SK-N-SH (cell line): ENCODE measurements around the gene CHML. TPM values are rescaled to one million over a fixed set of nuclear protein-coding genes. Genes with fewer than 3 reads are reported as not detected.

Experiments used
- CTCF ChIA-PET: fragments of 300-600, 350-600 bp; formaldehyde crosslinking; extraction: SDS; loops from one replicate; lab custom pipeline; 2021; lab: Yijun Ruan, JAX
- POLR2A ChIA-PET: fragments of 350-600 bp; sonication (Branson Sonifier 250); formaldehyde crosslinking; extraction: SDS; loops from one replicate; lab custom pipeline; 2020; ENCODE audit warnings: antibody characterized with exemption, inconsistent platforms; lab: Yijun Ruan, JAX
- DNase-seq: peaks from one replicate; pipeline ENCODE4 v3.0.0; 2012
- H2AFZ ChIP-seq: fragments of 200-600 bp; sonication (generic); 2 replicates; pipeline ENCODE4 v1.8.1; 2016; ENCODE audit warnings: antibody characterized with exemption, mild to moderate bottlenecking, low read depth
- H3F3A ChIP-seq: fragments of 200-600 bp; sonication (generic); replicated peaks from 2 replicates; pipeline ENCODE3; 2016; ENCODE audit warnings: antibody characterized with exemption, mild to moderate bottlenecking; ENCODE audit not compliant: insufficient read depth
- H3K27ac ChIP-seq, 2 experiments: fragments of 200-500 bp in 1 of 2; fragments of 200-600 bp in 1 of 2; sonication (Bioruptor generic) in 1 of 2; sonication (generic), shearing (Covaris generic) in 1 of 2; 2 replicates each; pipeline versions ENCODE4 v1.5.1 to v1.6.1; 2014 to 2016; ENCODE audit warnings: low read depth in 2 of 2, inconsistent platforms in 1 of 2, low read length in 1 of 2, mild to moderate bottlenecking in 1 of 2, mixed read lengths in 1 of 2
- H3K27me3 ChIP-seq: fragments of 200-600 bp; sonication (generic), shearing (Covaris generic); 2 replicates; pipeline ENCODE4 v1.6.1; 2016; ENCODE audit warnings: mixed run types; ENCODE audit not compliant: insufficient read depth
- H3K36me3 ChIP-seq, 2 experiments: fragments of 200-500 bp in 1 of 2; fragments of 200-600 bp in 1 of 2; sonication (Bioruptor generic) in 1 of 2; sonication (generic) in 1 of 2; replicated peaks in 1 of 2; 2 replicates each; pipeline versions ENCODE3 to v1.5.1; 2014 to 2016; ENCODE audit warnings: low read length in 1 of 2, mild to moderate bottlenecking in 1 of 2; ENCODE audit not compliant: insufficient read depth in 2 of 2, control insufficient read depth in 1 of 2
- H3K4me1 ChIP-seq, 2 experiments: fragments of 200-500 bp in 1 of 2; fragments of 200-600 bp in 1 of 2; sonication (Bioruptor generic) in 1 of 2; sonication (generic), shearing (Covaris generic) in 1 of 2; 2 replicates each; pipeline versions ENCODE4 v1.5.1 to v1.6.1; 2014 to 2016; ENCODE audit warnings: low read depth in 1 of 2, low read length in 1 of 2, mixed run types in 1 of 2; ENCODE audit not compliant: insufficient read depth in 2 of 2, control insufficient read depth in 1 of 2
- H3K4me2 ChIP-seq: fragments of 200-600 bp; sonication (generic), shearing (Covaris generic); 2 replicates; pipeline ENCODE4 v1.6.1; 2017; ENCODE audit warnings: mixed run types
- H3K4me3 ChIP-seq, 2 experiments: fragments of 200-500 bp in 1 of 2; fragments of 200-600 bp in 1 of 2; sonication (Bioruptor generic) in 1 of 2; sonication (generic), shearing (Covaris generic) in 1 of 2; 2 replicates each; pipeline versions ENCODE4 v1.5.1 to v1.8.1; 2014 to 2016; ENCODE audit warnings: low read depth in 2 of 2, inconsistent platforms in 1 of 2, low read length in 1 of 2, mild to moderate bottlenecking in 1 of 2, mixed read lengths in 1 of 2, moderate library complexity in 1 of 2
- H3K79me2 ChIP-seq: fragments of 200-600 bp; sonication (generic); 2 replicates; pipeline ENCODE4 v1.8.1; 2017; ENCODE audit warnings: mild to moderate bottlenecking; ENCODE audit not compliant: insufficient read depth
- H3K9ac ChIP-seq: fragments of 200-600 bp; sonication (generic); 2 replicates; pipeline ENCODE4 v1.6.1; 2017; ENCODE audit warnings: mixed run types
- H3K9me2 ChIP-seq: fragments of 200-600 bp; sonication (generic); 2 replicates; pipeline ENCODE4 v1.6.1; 2017; ENCODE audit warnings: mixed run types
- H3K9me3 ChIP-seq: fragments of 200-600 bp; sonication (generic); 2 replicates; pipeline ENCODE4 v1.6.1; 2017; ENCODE audit warnings: mixed run types, mild to moderate bottlenecking, moderate library complexity
- H4K20me1 ChIP-seq: fragments of 200-600 bp; sonication (generic); 2 replicates; pipeline ENCODE4 v1.6.1; 2017; ENCODE audit warnings: mild to moderate bottlenecking, mixed run types; ENCODE audit not compliant: insufficient read depth
- CHD2 ChIP-seq: fragments of 150-350 bp; IDR thresholded peaks from 2 replicates; pipeline ENCODE4 v1.6.1; 2018; ENCODE audit warnings: low read length; ENCODE audit not compliant: partially characterized antibody
- EZH2phosphoT487 ChIP-seq: fragments of 200-600 bp; sonication (generic); IDR thresholded peaks from 2 replicates; pipeline ENCODE4 v1.6.1; 2017; ENCODE audit warnings: low read depth, mixed run types, mild to moderate bottlenecking, antibody characterized with exemption, moderate library complexity, borderline replicate concordance
- FOSL2 ChIP-seq: IDR thresholded peaks from 2 replicates; pipeline ENCODE4 v1.4.0; 2012; ENCODE audit warnings: low read depth, mild to moderate bottlenecking, moderate library complexity, borderline replicate concordance
- GATA2 ChIP-seq: sonication (generic); formaldehyde crosslinking; IDR thresholded peaks from 2 replicates; pipeline ENCODE4 v1.5.0; 2020; ENCODE audit warnings: mild to moderate bottlenecking, missing genetic modification reagents
- IRF3 ChIP-seq: fragments of 150-350 bp; IDR thresholded peaks from 2 replicates; pipeline ENCODE4 v1.6.1; 2016; ENCODE audit warnings: mild to moderate bottlenecking, low read depth, low read length
- MAX ChIP-seq: IDR thresholded peaks from 2 replicates; pipeline ENCODE4 v1.4.0; 2012; ENCODE audit warnings: low read depth
- POLR2AphosphoS5 ChIP-seq: IDR thresholded peaks from 2 replicates; pipeline ENCODE4 v1.6.1; 2012; ENCODE audit warnings: low read depth, low read length
- RFX5 ChIP-seq: IDR thresholded peaks from 2 replicates; pipeline ENCODE4 v1.6.1; 2012; ENCODE audit warnings: mild to moderate bottlenecking, improper control_type of control experiment, low read length
- TAF1 ChIP-seq: IDR thresholded peaks from 2 replicates; pipeline ENCODE4 v1.6.1; 2012; ENCODE audit warnings: low read depth, mild to moderate bottlenecking, low read length, moderate library complexity, borderline replicate concordance
- TCF12 ChIP-seq: IDR thresholded peaks from 2 replicates; pipeline ENCODE4 v1.4.0; 2012
- USF2 ChIP-seq: fragments of 150-350 bp; IDR thresholded peaks from 2 replicates; pipeline ENCODE4 v1.6.1; 2017; ENCODE audit warnings: antibody characterized with exemption, low read length, low read depth, borderline replicate concordance
- ZBTB33 ChIP-seq: IDR thresholded peaks from 2 replicates; pipeline ENCODE4 v1.4.0; 2012; ENCODE audit warnings: low read depth, borderline replicate concordance
- WGBS: methylation state at CpG from one replicate; pipeline ENCODE4 v1.1.6; 2017; ENCODE audit warnings: low lambda C conversion rate; 5-methylcytosine and 5-hydroxymethylcytosine counted together
- polyA plus RNA-seq, 3 experiments: library from polyadenylated mRNA; depleted of rRNA; stranded (reverse); fragments of >200 nt; gene quantifications; 2 replicates each; pipeline ENCODE4 v1.2.3, GENCODE V29; 2012

CHML gene
- polyA plus RNA-seq, 1 of the 3 experiments (the other 2 are of a cell fraction) = 3.0 TPM

- no peaks in the 10 kb centered on the region for H4K20me1 ChIP-seq
- DNase-seq = no peak
- H3K4me2 ChIP-seq = no peak overlapping the region
- H2AFZ ChIP-seq = no peak overlapping the region
- peaks cover 35% of the 10 kb centered on the region for H3K79me2 ChIP-seq
- WGBS = 92% methylated on average over 4 of the region's 4 CpGs
- no peaks in the 10 kb centered on the region; the same call in 1 of the 2 replicates for H3K9me2 ChIP-seq
- H3K27me3 ChIP-seq = no peaks in the 10 kb centered on the region
- no peak overlapping the region for H3K27ac ChIP-seq
- no peak overlapping the region for H3K4me3 ChIP-seq
- peaks cover 23 to 33% of the 10 kb centered on the region in 2 experiments for H3K36me3 ChIP-seq
- H3K4me1 ChIP-seq = peaks cover 11 to 20% of the 10 kb centered on the region in 2 experiments
- no peaks in the 10 kb centered on the region for H3K9me3 ChIP-seq
- no peak overlapping the region for H3K9ac ChIP-seq
- no peak for TF ChIP-seq USF2
- no peak for TF ChIP-seq RFX5
- TF ChIP-seq GATA2 (CRISPR knock-in tag) = no peak
- no peak for TF ChIP-seq ZBTB33
- TF ChIP-seq MAX = no peak
- no peak for TF ChIP-seq FOSL2
- no peak for TF ChIP-seq TCF12
- no peak for TF ChIP-seq IRF3
- TF ChIP-seq TAF1 = no peak
- TF ChIP-seq EZH2phosphoT487 = no peak
- TF ChIP-seq POLR2AphosphoS5 = no peak
- TF ChIP-seq CHD2 = no peak
- CTCF ChIA-PET = interaction anchor here (0.7 to 1.8 kb wide), 2 partner anchors 25 to 105 kb away, joined by 3 to 8 read pairs; no protein-coding TSS in a partner anchor
- POLR2A ChIA-PET = no interaction called here
- H3F3A ChIP-seq = no peaks in the 10 kb centered on the region
These were observed 4.5 kb downstream of the CHML start for GRCh38 chr1:241635556-241636152.

GRCh38 chr1:241632987-241633386 is 7.2 kb downstream of the CHML start:
- Histone ChIP-seq H3K9me2 (no peaks in the 10 kb centered on the region; the same call in 1 of the 2 replicates), H3K9me3 (no peaks in the 10 kb centered on the region), H3K4me1 (peaks cover 10 to 13% of the 10 kb centered on the region in 2 experiments), H3K27ac (no peak overlapping the region), H3K4me3 (no peak overlapping the region), H3K27me3 (no peaks in the 10 kb centered on the region), H3K36me3 (peaks cover 24 to 35% of the 10 kb centered on the region in 2 experiments), H3K4me2 (no peak overlapping the region), H3K79me2 (peaks cover 20% of the 10 kb centered on the region), H3K9ac (no peak overlapping the region), H4K20me1 (no peaks in the 10 kb centered on the region), H2AFZ (no peak overlapping the region)
- WGBS = 93% methylated on average over 3 of the region's 3 CpGs
- CTCF ChIA-PET = interaction anchor here (0.8 to 1.9 kb wide), 3 partner anchors 21 to 201 kb away, joined by 3 to 4 read pairs (median 4); no protein-coding TSS in a partner anchor
- TF ChIP-seq TAF1 = no peak
- TF ChIP-seq, all 33 proteins: peak for 0
- POLR2A ChIA-PET = no interaction called here
- peaks cover 7% of the 10 kb centered on the region for H3F3A ChIP-seq
- no peak for DNase-seq
